Upper lobe of left lung (tissue), 6 donors: ENCODE results near the gene PYROXD2. TPM values are rescaled to one million over a fixed set of nuclear protein-coding genes. Genes with fewer than 3 reads are reported as not detected.

Experiments used
- ATAC-seq, 2 donors: fragments of 200-7000 bp; cut with Tn5 transposase; one replicate each; pipeline ENCODE4 v1.9.1; 2022; ENCODE audit warnings: mild to moderate bottlenecking in 2 of 2, moderate library complexity in 2 of 2; ENCODE audit not compliant: low FRiP score in 2 of 2
- DNase-seq, 2 donors: peaks; one replicate each; pipeline ENCODE4 v3.0.0-alpha.2; 2019 to 2020
- H3K27ac ChIP-seq, 4 donors: fragments of 200-600 bp; sonication (generic); one replicate each; pipeline ENCODE4 v1.5.1; 2016 to 2019
- H3K27me3 ChIP-seq, 4 donors: fragments of 200-600 bp; sonication (generic); one replicate each; pipeline ENCODE4 v1.5.1; 2017 to 2019
- H3K36me3 ChIP-seq, 4 donors: fragments of 200-600 bp; sonication (generic); one replicate each; pipeline ENCODE4 v1.5.1; 2016 to 2019
- H3K4me1 ChIP-seq, 4 donors: fragments of 200-600 bp; sonication (generic); one replicate each; pipeline ENCODE4 v1.5.1; 2018 to 2019
- H3K4me3 ChIP-seq, 4 donors: fragments of 200-600 bp; sonication (generic); one replicate each; pipeline ENCODE4 v1.5.1; 2017 to 2019; ENCODE audit warnings: mild to moderate bottlenecking in 2 of 4, moderate library complexity in 1 of 4
- H3K9me3 ChIP-seq, 4 donors: fragments of 200-600 bp; sonication (generic); one replicate each; pipeline ENCODE4 v1.5.1; 2018 to 2019
- EP300 ChIP-seq, 4 donors: sonication (generic); formaldehyde crosslinking; IDR thresholded peaks; one replicate each; pipeline ENCODE4 v1.5.1; 2017; ENCODE audit warnings: antibody characterized with exemption in 4 of 4, control low read depth in 2 of 4
- POLR2A ChIP-seq, 4 donors: fragments of 450-650 bp; IDR thresholded peaks; one replicate each; pipeline ENCODE4 v1.5.1; 2016 to 2017; ENCODE audit warnings: antibody characterized with exemption in 4 of 4, mild to moderate bottlenecking in 2 of 4
- POLR2AphosphoS5 ChIP-seq, 2 donors: sonication (generic); formaldehyde crosslinking; IDR thresholded peaks; one replicate each; pipeline ENCODE4 v1.5.1; 2017; ENCODE audit warnings: antibody characterized with exemption in 2 of 2
- WGBS, 2 donors: methylation state at CpG; one replicate each; pipeline ENCODE4 v1.1.5; 2017 to 2018; 5-methylcytosine and 5-hydroxymethylcytosine counted together
- total RNA-seq, 6 donors: library from RNA; depleted of rRNA in 4 of 6; stranded (reverse); fragments of >200 nt in 4 of 6; gene quantifications; one replicate each; pipeline versions ENCODE4 v1.1.0 to v1.2.1, GENCODE V29; 2016 to 2021
- TF ChIP-seq, protein P1 (sequence below), 6 experiments: fragments of 450-650 bp in 4 of 6; fragments of 200-600 bp in 2 of 6; sonication (generic) in 2 of 6; IDR thresholded peaks; one replicate each; pipeline ENCODE4 v1.5.1; 2016 to 2019; ENCODE audit warnings: antibody characterized with exemption in 6 of 6
- donor health status: DM: no; HTN: no; CAD: no; lungs with moderate emphysema.
- donor health status: DM: no; HTN: yes; CAD: no; lungs with severe emphysema.

Gene PYROXD2
- total RNA-seq, 6 donors from 2014 or later, result 6.5 to 29.3 (median 9.3) TPM

DNA sequence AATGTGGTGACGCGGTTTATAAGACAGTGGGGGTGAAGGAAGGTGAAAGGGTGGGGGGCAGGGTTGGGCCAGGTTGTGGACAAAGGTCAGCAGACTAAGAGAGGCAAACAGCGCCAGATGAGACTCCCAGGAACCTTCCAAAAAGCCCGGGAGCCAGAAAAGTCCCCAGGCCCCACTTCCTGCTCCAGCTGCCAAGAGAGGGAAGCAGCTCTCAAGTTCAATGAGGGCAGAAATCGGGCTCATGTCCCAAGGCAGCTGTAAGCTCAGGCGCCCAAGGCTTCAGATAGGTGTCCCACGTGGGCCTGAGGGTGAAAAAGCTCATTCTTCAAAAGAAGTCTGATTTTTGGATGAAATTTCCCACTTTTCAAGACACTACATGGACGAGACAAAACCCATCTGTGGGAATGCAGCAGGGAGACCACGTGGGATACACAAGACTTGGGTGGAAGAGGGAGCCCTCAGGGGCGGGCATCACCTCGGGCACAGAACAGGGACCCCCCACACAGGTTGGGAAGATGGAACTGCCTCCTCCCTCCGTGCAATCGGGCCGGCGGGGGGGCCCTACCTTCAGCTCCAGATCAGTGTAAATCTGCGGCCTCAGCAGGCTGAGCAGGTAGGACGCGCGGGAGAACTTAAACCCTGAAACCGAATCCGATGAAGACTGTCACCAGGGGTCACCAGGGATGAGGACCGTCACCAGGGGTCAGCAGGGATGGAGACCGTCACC is 7.8 kb downstream of the PYROXD2 start:
- no peaks in the 10 kb centered on the region for H3K27me3 ChIP-seq
- TF ChIP-seq, protein P1, sequence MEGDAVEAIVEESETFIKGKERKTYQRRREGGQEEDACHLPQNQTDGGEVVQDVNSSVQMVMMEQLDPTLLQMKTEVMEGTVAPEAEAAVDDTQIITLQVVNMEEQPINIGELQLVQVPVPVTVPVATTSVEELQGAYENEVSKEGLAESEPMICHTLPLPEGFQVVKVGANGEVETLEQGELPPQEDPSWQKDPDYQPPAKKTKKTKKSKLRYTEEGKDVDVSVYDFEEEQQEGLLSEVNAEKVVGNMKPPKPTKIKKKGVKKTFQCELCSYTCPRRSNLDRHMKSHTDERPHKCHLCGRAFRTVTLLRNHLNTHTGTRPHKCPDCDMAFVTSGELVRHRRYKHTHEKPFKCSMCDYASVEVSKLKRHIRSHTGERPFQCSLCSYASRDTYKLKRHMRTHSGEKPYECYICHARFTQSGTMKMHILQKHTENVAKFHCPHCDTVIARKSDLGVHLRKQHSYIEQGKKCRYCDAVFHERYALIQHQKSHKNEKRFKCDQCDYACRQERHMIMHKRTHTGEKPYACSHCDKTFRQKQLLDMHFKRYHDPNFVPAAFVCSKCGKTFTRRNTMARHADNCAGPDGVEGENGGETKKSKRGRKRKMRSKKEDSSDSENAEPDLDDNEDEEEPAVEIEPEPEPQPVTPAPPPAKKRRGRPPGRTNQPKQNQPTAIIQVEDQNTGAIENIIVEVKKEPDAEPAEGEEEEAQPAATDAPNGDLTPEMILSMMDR (IDR thresholded peaks at IDR 0.05), result no peak
- TF ChIP-seq EP300 (IDR thresholded peaks at IDR 0.05), result no peak
- no peak for TF ChIP-seq POLR2A (IDR thresholded peaks at IDR 0.05)
- TF ChIP-seq POLR2AphosphoS5 (IDR thresholded peaks at IDR 0.05), result no peak
- no peak for ATAC-seq

DNA sequence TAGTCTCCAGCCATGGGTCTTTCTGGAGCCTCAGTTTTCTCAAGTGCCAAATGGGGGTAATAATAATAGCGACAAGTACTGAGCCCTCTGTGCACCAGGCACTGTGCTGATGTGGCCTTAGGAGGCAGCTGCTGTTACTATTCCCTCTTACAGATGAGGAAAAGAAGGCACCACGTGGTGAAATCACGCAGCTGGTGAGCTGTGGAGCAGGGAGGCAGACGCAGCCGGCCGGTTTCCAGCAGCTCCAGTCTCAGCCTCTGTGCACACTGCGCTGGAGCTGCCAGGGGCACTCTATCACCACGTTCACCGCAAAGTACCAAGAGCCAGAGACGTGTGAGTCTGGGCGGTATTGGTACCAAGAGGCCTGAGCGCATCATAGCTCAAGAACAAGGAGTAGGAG is 9.6 kb downstream of the PYROXD2 start:
- Histone ChIP-seq H3K27ac (no peak overlapping the region), H3K4me1 (peaks cover 4 to 8% (median 6%) of the 10 kb centered on the region in 4 donors), H3K36me3 (no peaks in the 10 kb centered on the region), H3K4me3 (no peak overlapping the region), H3K27me3 (no peaks in the 10 kb centered on the region), H3K9me3 (no peaks in the 10 kb centered on the region)
- 81 to 92% methylated on average over 6 to 12 of the region's 12 CpGs for WGBS, 2 donors
- ATAC-seq, result no peak
- TF ChIP-seq POLR2A (IDR thresholded peaks at IDR 0.05) (no peak), EP300 (IDR thresholded peaks at IDR 0.05) (no peak), POLR2AphosphoS5 (IDR thresholded peaks at IDR 0.05) (no peak)
- TF ChIP-seq, protein P1 (IDR thresholded peaks at IDR 0.05), result no peak
- no peak for DNase-seq

More for the DNA sequence above, 7.8 kb downstream of the PYROXD2 start:
- peak; percentile 61 to 72 for DNase-seq
- 69 to 73% methylated on average over 20 to 23 of the region's 23 CpGs for WGBS, 2 donors
- Histone ChIP-seq H3K36me3 (no peaks in the 10 kb centered on the region), H3K4me1 (peaks cover 4 to 20% (median 17%) of the 10 kb centered on the region in 4 donors), H3K4me3 (no peak overlapping the region), H3K27ac (no peak overlapping the region), H3K9me3 (no peaks in the 10 kb centered on the region)

DNA sequence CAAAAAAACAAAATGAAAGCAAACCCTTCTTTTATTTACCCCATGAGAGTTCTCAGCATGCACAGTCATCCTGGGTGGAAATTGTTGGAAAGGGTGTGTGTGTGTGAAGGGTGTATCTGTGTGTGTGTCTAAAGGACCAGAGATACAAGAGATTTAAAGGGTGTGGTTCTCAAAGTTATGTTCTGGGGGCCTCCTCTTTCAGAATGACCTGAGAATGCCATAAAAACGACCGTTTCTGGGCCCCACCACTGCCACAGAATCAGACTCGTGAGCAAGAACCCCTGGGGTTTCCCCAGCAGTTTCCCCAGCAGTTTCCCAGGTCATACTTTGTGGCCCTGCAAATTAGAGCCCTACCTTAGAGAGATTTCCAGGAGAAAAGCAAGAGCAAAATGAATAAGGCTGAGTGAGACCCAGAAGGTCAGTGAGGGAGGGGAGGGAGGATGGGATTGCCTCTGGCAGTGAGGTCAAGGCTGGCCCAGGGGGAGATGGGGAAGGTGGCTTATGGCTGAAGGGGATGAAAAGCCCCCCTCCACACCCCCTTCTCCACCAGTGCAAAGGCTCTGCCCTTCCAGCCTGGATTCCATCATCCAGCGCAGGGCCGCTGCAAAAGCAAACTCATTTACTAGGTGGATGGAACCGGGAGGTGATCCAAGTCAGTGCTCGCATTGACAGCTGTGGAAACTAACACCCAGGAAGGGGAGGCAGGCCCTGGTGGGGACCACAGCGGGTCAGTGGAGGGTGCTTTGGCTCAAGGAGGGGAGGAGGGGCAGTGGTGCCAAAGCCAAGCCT is 10.2 kb downstream of the PYROXD2 start:
- peak in 1 of 2 donors; percentile 75 for ATAC-seq
- Histone ChIP-seq H3K36me3 (peaks cover 0 to 5% (median 0%) of the 10 kb centered on the region in 4 donors), H3K9me3 (no peaks in the 10 kb centered on the region), H3K27ac (no peak overlapping the region), H3K27me3 (no peaks in the 10 kb centered on the region), H3K4me3 (no peak overlapping the region), H3K4me1 (peaks cover 4 to 8% (median 6%) of the 10 kb centered on the region in 4 donors)
- no peak for DNase-seq
- TF ChIP-seq POLR2A (IDR thresholded peaks at IDR 0.05) (no peak), EP300 (IDR thresholded peaks at IDR 0.05) (no peak)
- 59 to 71% methylated on average over 7 to 8 of the region's 8 CpGs for WGBS, 2 donors

DNA sequence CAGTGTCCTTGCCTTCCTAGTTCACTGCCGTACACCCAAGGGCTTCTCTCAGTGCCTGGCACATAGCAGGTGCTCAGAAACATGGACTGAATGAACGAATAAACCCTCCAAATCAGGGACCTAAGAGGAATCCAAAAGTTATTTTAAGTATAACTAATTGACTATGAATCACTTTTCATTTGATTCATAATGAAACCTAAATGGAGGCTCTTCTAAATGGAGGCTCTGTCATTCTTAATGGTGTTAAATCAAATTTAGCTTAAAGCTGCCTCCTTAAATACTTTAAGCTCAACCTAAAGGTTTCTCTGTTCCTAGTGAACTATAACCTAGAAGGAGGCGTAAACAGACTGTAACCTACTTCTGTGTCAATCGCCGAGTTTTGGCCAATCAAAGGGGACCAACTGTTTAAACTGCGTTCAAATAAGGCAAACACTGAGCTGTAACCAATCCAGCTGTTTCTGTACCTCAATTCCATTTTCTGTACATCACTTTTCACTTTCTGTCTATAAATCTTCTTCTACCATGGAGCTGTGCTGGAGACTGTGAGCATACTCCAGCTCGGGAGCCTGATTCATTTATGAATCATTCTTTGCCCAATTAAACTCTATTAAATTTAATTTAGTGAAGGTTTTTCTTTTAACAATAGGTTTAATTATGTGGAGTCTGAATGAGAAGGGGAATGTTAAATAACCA is 11.0 kb downstream of the PYROXD2 start:
- DNase-seq, result no peak

More for the DNA sequence above, 11.0 kb downstream of the PYROXD2 start:
- Histone ChIP-seq H3K4me3 (no peak overlapping the region), H3K36me3 (peaks cover 0 to 7% (median 0%) of the 10 kb centered on the region in 4 donors), H3K27me3 (no peaks in the 10 kb centered on the region), H3K27ac (no peak overlapping the region), H3K9me3 (no peaks in the 10 kb centered on the region), H3K4me1 (peaks cover 4 to 8% (median 6%) of the 10 kb centered on the region in 4 donors)
- no peak for ATAC-seq
- TF ChIP-seq POLR2AphosphoS5 (IDR thresholded peaks at IDR 0.05) (no peak), EP300 (IDR thresholded peaks at IDR 0.05) (no peak), POLR2A (IDR thresholded peaks at IDR 0.05) (no peak)
- TF ChIP-seq, protein P1 (IDR thresholded peaks at IDR 0.05), result no peak
- 73 to 74% methylated on average over 7 of the region's 7 CpGs for WGBS, 2 donors
